HG03045 (cell line): ENCODE measurements around the gene CCDC167.

Experiments used
- ATAC-seq: cut with Tn5 transposase; IDR thresholded peaks from one replicate; pipeline ENCODE4 v1.9.1; 2021; ENCODE audit warnings: mild to moderate bottlenecking, moderate library complexity; ENCODE audit not compliant: unreplicated experiment

Gene CCDC167

GRCh38 chr6:37531026-37531425 lies 31.3 kb upstream of the CCDC167 start:
- ATAC-seq = no peak

GRCh38 chr6:37530297-37530696 lies 30.6 kb upstream of the CCDC167 start:
- no peak for ATAC-seq

- no peak for ATAC-seq
Observed at GRCh38 chr6:37528541-37528940, 28.8 kb upstream of the CCDC167 start.

- no peak for ATAC-seq
Observed at GRCh38 chr6:37525460-37526357, 26.0 kb upstream of the CCDC167 start.

- no peak for ATAC-seq
Observed at GRCh38 chr6:37524970-37525318, 25.3 kb upstream of the CCDC167 start.

- ATAC-seq = no peak
Observed at GRCh38 chr6:37524025-37524969, 24.6 kb upstream of the CCDC167 start.

- ATAC-seq = no peak
Observed at GRCh38 chr6:37523412-37523811, 23.7 kb upstream of the CCDC167 start.

- no peak for ATAC-seq
Observed at GRCh38 chr6:37522836-37523235, 23.1 kb upstream of the CCDC167 start.

GRCh38 chr6:37521674-37522073 lies 22.0 kb upstream of the CCDC167 start:
- no peak for ATAC-seq

GRCh38 chr6:37520926-37521325 lies 21.2 kb upstream of the CCDC167 start:
- no peak for ATAC-seq

- ATAC-seq = no peak
Observed at GRCh38 chr6:37519461-37519860, 19.8 kb upstream of the CCDC167 start.

GRCh38 chr6:37518116-37518515 lies 18.4 kb upstream of the CCDC167 start:
- no peak for ATAC-seq

GRCh38 chr6:37517411-37517812 lies 17.7 kb upstream of the CCDC167 start:
- no peak for ATAC-seq

GRCh38 chr6:37516920-37517405 lies 17.3 kb upstream of the CCDC167 start:
- ATAC-seq = no peak

- peak; percentile 49 for ATAC-seq
Observed at GRCh38 chr6:37516076-37516919, 16.6 kb upstream of the CCDC167 start.

GRCh38 chr6:37515712-37516075 lies 16.0 kb upstream of the CCDC167 start:
- ATAC-seq = no peak

- no peak for ATAC-seq
Observed at GRCh38 chr6:37514837-37515236, 15.1 kb upstream of the CCDC167 start.

GRCh38 chr6:37514321-37514771 lies 14.7 kb upstream of the CCDC167 start:
- no peak for ATAC-seq

GRCh38 chr6:37513576-37513975 lies 13.9 kb upstream of the CCDC167 start:
- ATAC-seq = no peak

GRCh38 chr6:37513155-37513554 lies 13.5 kb upstream of the CCDC167 start:
- no peak for ATAC-seq
